A673 (cell line): Measurements from ENCODE around the gene HRH2. TPM values are rescaled to one million over a fixed set of nuclear protein-coding genes. Genes with fewer than 3 reads are reported as not detected.

ENCODE experiments used
- BruUV-seq: library from RNA; stranded (reverse); fragments of 400-500 nt; replicated peaks from 2 replicates; lab custom pipeline; 2021; lab: Mats Ljungman, UMichigan
- CTCF ChIA-PET: fragments of 300-600 bp; sonication (Branson Sonifier 250); formaldehyde crosslinking; loops from one replicate; lab custom pipeline; 2022; ENCODE audit warnings: antibody characterized with exemption; lab: Charles Lee
- POLR2A ChIA-PET: fragments of 300-600 bp; sonication (Branson Sonifier 250); formaldehyde crosslinking; loops from one replicate; lab custom pipeline; 2022; ENCODE audit warnings: antibody characterized with exemption; ENCODE audit not compliant: low non-redundant PET; lab: Charles Lee
- DNase-seq: peaks from one replicate; pipeline ENCODE4 v3.0.0-alpha.2; 2015; ENCODE audit warnings: low spot score
- H3K27ac ChIP-seq: fragments of 200-600 bp; sonication (generic); 2 replicates; pipeline ENCODE4 v1.5.1; 2016; ENCODE audit warnings: mixed run types, low read depth, mild to moderate bottlenecking, mixed read lengths, antibody characterized with exemption, low read length; ENCODE audit not compliant: poor library complexity, severe bottlenecking
- H3K27me3 ChIP-seq: fragments of 200-600 bp; sonication (generic); replicated peaks from 2 replicates; pipeline ENCODE4 v1.6.1; 2017; ENCODE audit warnings: mixed run types, low read depth, mild to moderate bottlenecking, mixed read lengths, antibody characterized with exemption, low read length; ENCODE audit not compliant: insufficient read depth, poor library complexity
- H3K36me3 ChIP-seq: fragments of 200-600 bp; sonication (generic); 2 replicates; pipeline ENCODE4 v1.6.1; 2016; ENCODE audit warnings: mixed run types, mild to moderate bottlenecking, mixed read lengths, antibody characterized with exemption, low read length; ENCODE audit not compliant: insufficient read depth, poor library complexity, severe bottlenecking
- H3K4me1 ChIP-seq: fragments of 200-600 bp; sonication (generic); 2 replicates; pipeline ENCODE4 v1.6.1; 2017; ENCODE audit warnings: mixed run types, mild to moderate bottlenecking, mixed read lengths, antibody characterized with exemption, low read length; ENCODE audit not compliant: insufficient read depth, poor library complexity, severe bottlenecking
- H3K4me3 ChIP-seq: fragments of 200-600 bp; sonication (generic); 2 replicates; pipeline ENCODE4 v1.5.1; 2016; ENCODE audit warnings: low read depth, mixed run types, mild to moderate bottlenecking, mixed read lengths, low read length; ENCODE audit not compliant: poor library complexity, severe bottlenecking
- H3K9me3 ChIP-seq: fragments of 200-600 bp; sonication (generic); 2 replicates; pipeline ENCODE4 v1.6.1; 2016; ENCODE audit warnings: mixed run types, low read depth, mild to moderate bottlenecking, mixed read lengths, antibody characterized with exemption, low read length; ENCODE audit not compliant: poor library complexity, severe bottlenecking
- CTCF ChIP-seq: fragments of 300-800, 200-600 bp; sonication (generic); conservative IDR thresholded peaks from 2 replicates; pipeline ENCODE4 v1.5.1; 2017; ENCODE audit warnings: low read depth, mild to moderate bottlenecking, antibody characterized with exemption, low read length, moderate library complexity, mixed read lengths
- EZH2 ChIP-seq: fragments of 200-600 bp; sonication (generic); IDR thresholded peaks from 2 replicates; pipeline ENCODE4 v1.6.1; 2017; ENCODE audit warnings: borderline replicate concordance, low read depth, mild to moderate bottlenecking, mixed read lengths, antibody characterized with exemption, low read length; ENCODE audit not compliant: poor library complexity, severe bottlenecking
- intact Hi-C: fragments of 100-400 bp; cut with micrococcal nuclease; formaldehyde crosslinking; loops from one replicate; pipeline ENCODE4 v1.10.0; 2022; ENCODE audit not compliant: unreplicated experiment
- total RNA-seq: library from RNA; stranded (reverse); gene quantifications from 2 replicates; pipeline ENCODE4 v1.2.3, GENCODE V29; 2021

Gene HRH2
- total RNA-seq, 1 experiment from 2014 or later = not detected

GRCh38 chr5:175709276-175709781, 51.5 kb downstream of the HRH2 start:
- POLR2A ChIA-PET = no interaction called here
- intact Hi-C loops = no loop called here
- Histone ChIP-seq H3K27me3 (peaks cover 61% of the 10 kb centered on the region), H3K36me3 (no peaks in the 10 kb centered on the region), H3K27ac (no peak overlapping the region), H3K4me1 (no peaks in the 10 kb centered on the region), H3K9me3 (no peaks in the 10 kb centered on the region), H3K4me3 (no peak overlapping the region)
- CTCF ChIA-PET = no interaction called here
- no peak for DNase-seq
- TF ChIP-seq CTCF (no peak), EZH2 (no peak)
- BruUV-seq = no TSS peak

- no TSS peak for BruUV-seq
- peaks cover 51% of the 10 kb centered on the region for H3K27me3 ChIP-seq
- no peak for DNase-seq
- ChIA-PET POLR2A (interaction anchor here (0.6 kb wide), 1 partner anchor 186 kb away, joined by 4 read pairs; no protein-coding TSS in a partner anchor), CTCF (no interaction called here)
- intact Hi-C loops = no loop called here
- H3K4me3 ChIP-seq = no peak overlapping the region
- H3K27ac ChIP-seq = no peak overlapping the region
- H3K36me3 ChIP-seq = no peaks in the 10 kb centered on the region
- no peak for TF ChIP-seq EZH2
- H3K4me1 ChIP-seq = no peaks in the 10 kb centered on the region
- no peaks in the 10 kb centered on the region for H3K9me3 ChIP-seq
These were observed 52.5 kb downstream of the HRH2 start for GRCh38 chr5:175710326-175710725.

- peaks cover 51% of the 10 kb centered on the region for H3K27me3 ChIP-seq
- no TSS peak for BruUV-seq
- POLR2A ChIA-PET = interaction anchor here (0.6 kb wide), 1 partner anchor 186 kb away, joined by 4 read pairs; no protein-coding TSS in a partner anchor
- DNase-seq = no peak
- H3K4me3 ChIP-seq = no peak overlapping the region
- no peaks in the 10 kb centered on the region for H3K36me3 ChIP-seq
- no peaks in the 10 kb centered on the region for H3K4me1 ChIP-seq
- no peak for TF ChIP-seq CTCF
- TF ChIP-seq EZH2 = no peak
- H3K27ac ChIP-seq = no peak overlapping the region
- CTCF ChIA-PET = no interaction called here
- H3K9me3 ChIP-seq = no peaks in the 10 kb centered on the region
- intact Hi-C loops = no loop called here
These were observed 53.2 kb downstream of the HRH2 start for GRCh38 chr5:175711031-175711430.
